Central memory CD8-positive, alpha-beta T cell (primary cell): Measurements from ENCODE around the gene GDF7.

Source experiments
- ATAC-seq: fragments of 150-1000 bp; cut with Tn5 transposase; replicated peaks from 2 replicates; pipeline ENCODE4 v1.10.0; 2022; ENCODE audit warnings: mild to moderate bottlenecking, moderate FRiP score, moderate number of reproducible peaks; ENCODE audit not compliant: poor library complexity, severe bottlenecking; ENCODE audit errors: extremely low read depth
- DNase-seq, 2 donors: peaks; one replicate each; pipeline ENCODE4 v3.0.0; 2021; ENCODE audit warnings: low spot score in 2 of 2
- H3K27ac Mint-ChIP-seq: one replicate; pipeline ENCODE4 v1.8.0; 2022; ENCODE audit warnings: low read depth, mild to moderate bottlenecking, moderate library complexity, mixed read lengths
- H3K27me3 Mint-ChIP-seq: one replicate; pipeline ENCODE4 v1.8.0; 2022; ENCODE audit warnings: mixed read lengths
- H3K36me3 Mint-ChIP-seq: one replicate; pipeline ENCODE4 v1.8.0; 2022; ENCODE audit warnings: mild to moderate bottlenecking, moderate library complexity, mixed read lengths; ENCODE audit not compliant: insufficient read depth
- H3K4me1 Mint-ChIP-seq: one replicate; pipeline ENCODE4 v1.8.0; 2022; ENCODE audit warnings: mixed read lengths
- H3K4me3 Mint-ChIP-seq: one replicate; pipeline ENCODE4 v1.8.0; 2022; ENCODE audit warnings: mild to moderate bottlenecking, moderate library complexity, mixed read lengths
- H3K9me3 Mint-ChIP-seq: one replicate; pipeline ENCODE4 v1.8.0; 2022; ENCODE audit warnings: mixed read lengths

GDF7 gene

DNA sequence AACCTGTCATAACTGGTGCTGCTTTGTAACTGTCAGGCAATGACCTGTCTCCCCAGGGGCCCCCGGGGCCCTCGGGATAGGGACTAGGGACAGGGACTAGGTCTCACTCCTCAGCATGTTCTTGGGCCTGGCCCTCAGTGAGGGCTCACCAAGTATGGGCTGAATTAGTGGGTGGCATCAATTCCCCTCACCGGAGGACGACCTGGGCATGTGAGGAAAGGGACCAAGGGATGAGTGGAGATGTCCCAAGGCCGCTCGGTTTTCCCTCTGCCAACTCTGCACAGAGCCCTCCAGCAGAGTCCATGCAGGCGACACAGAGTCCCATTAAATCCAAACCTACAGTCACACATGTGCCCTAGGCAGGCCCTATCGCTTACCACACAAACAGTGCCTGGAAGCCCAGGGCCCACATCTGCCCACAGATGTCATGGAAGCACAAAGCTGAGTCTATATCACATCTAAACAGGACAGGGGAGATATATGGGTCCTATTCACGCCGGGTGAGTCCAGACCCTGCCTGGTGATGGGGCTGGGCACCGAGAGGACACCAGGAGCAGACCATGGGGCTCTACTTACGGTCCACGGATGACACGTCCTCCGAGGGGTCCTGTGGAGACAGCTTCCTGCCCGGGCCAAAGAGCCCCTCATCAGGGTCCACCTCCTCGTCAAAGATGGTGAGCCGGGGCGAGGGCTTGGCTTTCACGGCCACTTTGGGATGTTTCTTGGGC is 42.6 kb upstream of the GDF7 start:
- Mint-ChIP-seq H3K27ac (no peak overlapping the region), H3K36me3 (peaks cover 11% of the 10 kb centered on the region), H3K4me3 (no peak overlapping the region), H3K27me3 (no peaks in the 10 kb centered on the region), H3K9me3 (no peaks in the 10 kb centered on the region), H3K4me1 (peaks cover 14% of the 10 kb centered on the region)
- DNase-seq (no peak), ATAC-seq (no peak)

GRCh38 chr2:20624884-20625485 is 42.0 kb upstream of the GDF7 start:
- no peaks in the 10 kb centered on the region for H3K9me3 Mint-ChIP-seq
- DNase-seq (no peak), ATAC-seq (no peak)
- peaks cover 14% of the 10 kb centered on the region for H3K4me1 Mint-ChIP-seq
- no peaks in the 10 kb centered on the region for H3K27me3 Mint-ChIP-seq
- no peak overlapping the region for H3K4me3 Mint-ChIP-seq
- H3K27ac Mint-ChIP-seq: no peak overlapping the region
- H3K36me3 Mint-ChIP-seq: peaks cover 11% of the 10 kb centered on the region

DNA sequence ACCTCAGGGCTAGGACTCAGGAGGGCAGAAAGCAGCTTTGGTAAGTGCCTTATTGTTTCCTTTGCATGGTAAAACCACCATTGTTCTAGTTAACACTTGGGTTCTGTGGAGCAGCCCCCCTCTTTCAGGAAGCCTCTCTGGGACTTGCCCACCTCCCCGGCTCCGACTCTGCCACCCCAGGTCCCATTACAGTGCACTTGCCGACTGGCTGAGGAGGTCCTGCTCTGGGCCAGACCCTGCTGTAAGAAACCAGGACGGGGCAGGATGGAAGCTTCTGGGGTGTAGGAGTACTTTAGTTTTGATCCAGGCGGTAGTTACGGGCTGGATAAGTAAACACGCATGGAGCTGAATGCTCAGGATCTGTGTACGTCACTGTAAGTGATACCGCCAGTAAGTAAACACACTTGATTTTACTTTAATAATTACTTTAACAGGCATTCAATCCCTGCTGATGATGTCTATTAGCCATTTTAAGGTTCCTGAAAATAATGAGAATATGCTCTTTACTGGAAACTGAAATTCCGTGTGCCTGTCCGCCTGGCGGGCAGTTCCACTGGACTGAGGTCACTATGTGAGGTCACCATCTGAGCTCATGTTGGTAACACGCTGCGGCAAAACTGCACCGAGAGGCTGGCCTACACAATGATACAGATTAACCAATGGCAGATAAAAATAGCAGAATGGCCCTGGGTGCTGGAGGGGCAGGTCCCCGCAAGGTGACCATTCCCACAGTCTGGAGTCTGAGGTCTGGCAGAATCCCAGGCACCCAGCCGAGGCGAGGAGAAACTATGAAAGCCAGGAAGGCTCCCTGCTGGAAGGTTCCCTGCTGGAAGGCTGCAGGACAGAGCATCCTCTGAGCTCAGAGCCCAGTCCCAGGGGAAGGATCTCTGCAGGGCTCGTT is 41.2 kb upstream of the GDF7 start:
- ATAC-seq (no peak), DNase-seq (no peak)
- H3K4me1 Mint-ChIP-seq: peaks cover 8% of the 10 kb centered on the region
- H3K36me3 Mint-ChIP-seq: peaks cover 9% of the 10 kb centered on the region
- H3K9me3 Mint-ChIP-seq: no peaks in the 10 kb centered on the region
- no peak overlapping the region for H3K27ac Mint-ChIP-seq
- no peaks in the 10 kb centered on the region for H3K27me3 Mint-ChIP-seq
- H3K4me3 Mint-ChIP-seq: no peak overlapping the region

DNA sequence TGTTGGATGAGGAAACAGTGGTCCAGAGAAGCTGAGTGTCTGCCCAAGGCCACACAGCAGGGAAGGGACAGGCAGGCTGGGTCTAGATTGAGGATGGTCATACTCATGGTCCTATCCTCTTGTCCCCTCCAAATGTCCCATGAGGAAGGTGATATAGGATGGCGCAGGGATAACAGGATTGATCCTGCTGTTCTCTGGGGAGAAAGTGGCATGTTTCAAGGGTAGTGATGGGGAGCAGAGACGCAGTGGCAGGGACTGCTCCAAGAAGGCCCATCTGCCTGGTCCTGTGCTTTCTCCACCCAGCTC is 40.6 kb upstream of the GDF7 start:
- DNase-seq: no peak
- Mint-ChIP-seq H3K4me3 (no peak overlapping the region), H3K27ac (no peak overlapping the region), H3K36me3 (peaks cover 8% of the 10 kb centered on the region), H3K27me3 (no peaks in the 10 kb centered on the region), H3K4me1 (peaks cover 6% of the 10 kb centered on the region), H3K9me3 (no peaks in the 10 kb centered on the region)
- ATAC-seq: no peak

- Mint-ChIP-seq H3K27ac (no peak overlapping the region), H3K36me3 (peaks cover 7% of the 10 kb centered on the region), H3K27me3 (no peaks in the 10 kb centered on the region), H3K9me3 (no peaks in the 10 kb centered on the region), H3K4me1 (peaks cover 11% of the 10 kb centered on the region), H3K4me3 (no peak overlapping the region)
- DNase-seq (no peak), ATAC-seq (no peak)
Measured at GRCh38 chr2:20626698-20627513, 40.0 kb upstream of the GDF7 start.

GRCh38 chr2:20627712-20628380 is 39.1 kb upstream of the GDF7 start:
- Mint-ChIP-seq H3K27ac (no peak overlapping the region), H3K9me3 (no peaks in the 10 kb centered on the region)
- ATAC-seq: no peak

DNA sequence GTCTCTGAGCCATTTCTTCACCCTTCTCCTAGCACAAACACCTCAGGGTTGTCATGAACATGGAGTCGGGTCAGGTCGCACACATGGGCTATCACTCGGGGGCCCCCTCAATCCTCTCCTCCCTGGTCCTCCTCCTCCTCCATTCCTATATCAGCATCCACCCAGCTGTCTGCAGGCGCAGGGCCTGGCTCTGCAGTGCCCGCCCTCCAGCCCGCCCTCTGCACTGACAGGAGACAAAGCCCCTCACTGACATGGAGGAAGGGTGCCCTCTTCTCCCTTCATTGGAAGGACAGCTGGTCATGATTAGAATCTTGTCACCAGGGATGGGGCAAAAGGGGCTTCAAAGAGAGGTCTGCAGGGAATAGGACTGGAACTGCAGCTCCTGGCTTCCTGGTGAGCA is 37.8 kb upstream of the GDF7 start:
- ATAC-seq (no peak), DNase-seq (no peak)
- Mint-ChIP-seq H3K4me3 (no peak overlapping the region), H3K27me3 (no peaks in the 10 kb centered on the region), H3K4me1 (peaks cover 11% of the 10 kb centered on the region), H3K9me3 (no peaks in the 10 kb centered on the region), H3K27ac (no peak overlapping the region), H3K36me3 (peaks cover 3% of the 10 kb centered on the region)

More at GRCh38 chr2:20627712-20628380, 39.1 kb upstream of the GDF7 start:
- H3K27me3 Mint-ChIP-seq: no peaks in the 10 kb centered on the region
- DNase-seq: no peak
- H3K36me3 Mint-ChIP-seq: peaks cover 3% of the 10 kb centered on the region
- peaks cover 11% of the 10 kb centered on the region for H3K4me1 Mint-ChIP-seq
- H3K4me3 Mint-ChIP-seq: no peak overlapping the region

DNA sequence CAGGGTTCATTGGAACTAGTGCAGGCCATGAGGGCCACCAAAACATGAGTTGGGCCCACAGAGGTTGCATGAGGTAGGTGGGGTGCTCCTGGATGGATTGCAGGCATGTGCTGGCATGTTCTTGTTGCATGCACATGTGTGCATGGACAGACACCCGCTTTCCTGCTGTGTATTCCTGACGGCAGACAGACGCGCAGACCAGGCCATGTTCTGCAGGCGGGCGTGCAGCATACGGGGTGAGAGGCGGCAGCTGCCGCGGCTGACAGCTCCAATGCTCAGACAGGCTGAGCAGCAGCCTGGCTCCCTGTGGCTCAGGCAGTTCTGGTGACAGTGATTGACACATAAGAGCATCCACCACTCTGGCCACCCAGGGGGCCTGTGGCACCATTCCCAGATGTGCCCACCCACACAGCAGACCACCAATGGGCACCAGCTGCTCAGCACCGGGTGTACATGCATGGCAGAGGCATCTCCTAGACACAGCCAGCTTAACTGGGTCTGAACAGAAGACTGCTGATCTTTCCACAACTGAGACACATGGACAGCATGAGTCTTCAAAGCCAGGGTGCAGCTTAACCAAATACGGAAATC is 37.3 kb upstream of the GDF7 start:
- no peak overlapping the region for H3K4me3 Mint-ChIP-seq
- no peak for ATAC-seq
- no peaks in the 10 kb centered on the region for H3K27me3 Mint-ChIP-seq
- H3K9me3 Mint-ChIP-seq: no peaks in the 10 kb centered on the region
- DNase-seq: no peak
- H3K27ac Mint-ChIP-seq: no peak overlapping the region
- peaks cover 4% of the 10 kb centered on the region for H3K36me3 Mint-ChIP-seq
- peaks cover 11% of the 10 kb centered on the region for H3K4me1 Mint-ChIP-seq

GRCh38 chr2:20630967-20631366 is 36.0 kb upstream of the GDF7 start:
- no peak overlapping the region for H3K4me3 Mint-ChIP-seq
- ATAC-seq: no peak
- H3K27ac Mint-ChIP-seq: peak overlapping the region; percentile 65
- no peaks in the 10 kb centered on the region for H3K9me3 Mint-ChIP-seq
- H3K4me1 Mint-ChIP-seq: peaks cover 20% of the 10 kb centered on the region
- H3K36me3 Mint-ChIP-seq: peaks cover 5% of the 10 kb centered on the region
- no peaks in the 10 kb centered on the region for H3K27me3 Mint-ChIP-seq
- no peak for DNase-seq

DNA sequence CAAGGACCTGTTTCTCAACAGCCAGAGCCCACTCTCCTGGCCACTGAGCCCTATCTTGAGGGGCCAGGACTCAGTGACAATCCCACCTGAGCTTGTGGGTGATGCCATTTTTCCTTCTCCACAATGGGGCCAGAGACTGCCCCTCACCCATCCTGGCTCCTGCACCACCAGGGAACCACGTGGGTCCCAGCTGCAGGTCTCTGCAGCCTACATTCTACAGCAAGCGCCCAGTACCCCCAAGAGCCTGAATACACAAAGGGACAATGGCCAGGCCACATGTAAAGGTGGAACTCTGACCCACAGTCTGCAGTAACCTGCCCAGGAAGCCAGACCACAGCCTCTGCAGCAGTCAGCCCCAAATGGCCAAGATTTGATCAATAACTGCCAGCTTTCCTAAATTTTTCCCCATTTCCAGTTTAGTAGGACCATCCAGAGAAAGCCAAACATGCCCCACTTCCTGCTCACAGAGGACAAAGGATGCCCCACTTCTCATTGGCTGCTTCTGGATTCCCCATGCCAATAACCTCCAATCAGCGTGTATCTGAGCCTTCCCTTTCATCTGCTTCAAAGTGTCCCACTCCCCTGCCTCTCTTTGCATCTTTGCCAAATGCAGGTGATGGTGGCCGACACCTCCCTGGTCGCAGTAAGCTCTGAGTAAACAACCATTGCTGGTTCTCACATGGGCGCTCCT is 35.2 kb upstream of the GDF7 start:
- ATAC-seq (no peak), DNase-seq (no peak)
- peaks cover 22% of the 10 kb centered on the region for H3K4me1 Mint-ChIP-seq
- no peaks in the 10 kb centered on the region for H3K27me3 Mint-ChIP-seq
- H3K4me3 Mint-ChIP-seq: no peak overlapping the region
- H3K36me3 Mint-ChIP-seq: peaks cover 5% of the 10 kb centered on the region
- H3K27ac Mint-ChIP-seq: no peak overlapping the region
- H3K9me3 Mint-ChIP-seq: no peaks in the 10 kb centered on the region

- Mint-ChIP-seq H3K27ac (no peak overlapping the region), H3K36me3 (peaks cover 5% of the 10 kb centered on the region), H3K4me3 (no peak overlapping the region), H3K9me3 (no peaks in the 10 kb centered on the region), H3K27me3 (no peaks in the 10 kb centered on the region), H3K4me1 (peaks cover 22% of the 10 kb centered on the region)
- ATAC-seq (no peak), DNase-seq (no peak)
Measured at GRCh38 chr2:20632446-20632990, 34.4 kb upstream of the GDF7 start.
